K562 (cell line): ENCODE measurements around the gene RYR3. TPM values are rescaled to one million over a fixed set of nuclear protein-coding genes. Genes with fewer than 3 reads are reported as not detected.

Experiments
- ATAC-seq: fragments of 200-7000 bp; cut with Tn5 transposase; 3 replicates; pipeline ENCODE4 v1.9.1; 2020; ENCODE audit warnings: moderate library complexity
- BruUV-seq: library from RNA; stranded (reverse); fragments of 400-500 nt; replicated peaks from 2 replicates; lab custom pipeline; 2021; lab: Mats Ljungman, UMichigan
- CTCF ChIA-PET: fragments of 300-600 bp; formaldehyde crosslinking; extraction: SDS; loops from one replicate; lab custom pipeline; 2021; ENCODE audit warnings: low intra/inter-chr PET ratio; lab: Yijun Ruan, JAX
- POLR2A ChIA-PET: fragments of 300-600, 350-650 bp; sonication (Branson Sonifier 250); formaldehyde crosslinking; extraction: SDS; loops from one replicate; lab custom pipeline; 2021; ENCODE audit warnings: antibody characterized with exemption, inconsistent platforms; lab: Yijun Ruan, JAX
- DNase-seq, 4 experiments: peaks; one replicate each; pipeline versions ENCODE4 v3.0.0 to v3.0.0-alpha.2; 2011 to 2018; ENCODE audit warnings: low spot score in 3 of 4, mixed read lengths in 3 of 4; ENCODE audit errors: extremely low read depth in 1 of 4
- FAIRE-seq: peaks from 2 replicates; lab custom pipeline; 2011; peaks lifted over from hg19 to GRCh38; lab: Jason Lieb, UNC
- H2AFZ ChIP-seq: 2 replicates; pipeline ENCODE4 v1.6.0; 2011; ENCODE audit warnings: low read depth, low read length, control low read depth, inconsistent platforms
- H3K27ac ChIP-seq: fragments of 200-600 bp; 3 replicates; pipeline ENCODE4 v1.8.0; 2011; ENCODE audit warnings: low read depth, mild to moderate bottlenecking, control low read depth, inconsistent platforms, low read length, moderate library complexity, mixed read lengths; ENCODE audit errors: extremely low read depth
- H3K27me3 ChIP-seq, 2 experiments: fragments of 300-600 bp in 1 of 2; 2 replicates in 1 of 2; 3 replicates in 1 of 2; pipeline versions ENCODE4 v1.6.0 to v1.8.0; 2011; ENCODE audit warnings: inconsistent platforms in 2 of 2, low read length in 2 of 2, mild to moderate bottlenecking in 1 of 2, mixed read lengths in 1 of 2, moderate library complexity in 1 of 2; ENCODE audit not compliant: control insufficient read depth in 2 of 2, insufficient read depth in 2 of 2
- H3K36me3 ChIP-seq: fragments of 300-600 bp; 3 replicates; pipeline ENCODE4 v1.8.0; 2011; ENCODE audit warnings: mild to moderate bottlenecking, low read length, inconsistent platforms; ENCODE audit not compliant: control insufficient read depth, insufficient read depth
- H3K4me1 ChIP-seq, 2 experiments: fragments of 200-600 bp in 1 of 2; replicated peaks in 1 of 2; 2 replicates in 1 of 2; 3 replicates in 1 of 2; pipeline versions ENCODE4 v1.5.1 to v1.8.0; 2011; ENCODE audit warnings: inconsistent platforms in 2 of 2, low read length in 2 of 2, mild to moderate bottlenecking in 1 of 2, mixed read lengths in 1 of 2, moderate library complexity in 1 of 2; ENCODE audit not compliant: control insufficient read depth in 2 of 2, insufficient read depth in 2 of 2
- H3K4me2 ChIP-seq: 2 replicates; pipeline ENCODE4 v1.6.1; 2011; ENCODE audit warnings: low read length, control low read depth, inconsistent platforms, mixed read lengths; ENCODE audit not compliant: insufficient read depth
- H3K4me3 ChIP-seq: fragments of 200-600 bp; sonication (generic), shearing (Covaris generic); 2 replicates; pipeline ENCODE4 v1.5.1; 2016; ENCODE audit warnings: control low read depth, inconsistent platforms
- H3K79me2 ChIP-seq: fragments of 200-600 bp; 3 replicates; pipeline ENCODE4 v1.8.0; 2011; ENCODE audit warnings: low read length, inconsistent platforms; ENCODE audit not compliant: control insufficient read depth, insufficient read depth
- H3K9ac ChIP-seq, 2 experiments: 2 replicates each; pipeline versions ENCODE4 v1.6.0 to v1.6.1; 2011; ENCODE audit warnings: low read depth in 2 of 2, low read length in 2 of 2, control low read depth in 1 of 2, inconsistent platforms in 1 of 2, mild to moderate bottlenecking in 1 of 2, mixed read lengths in 1 of 2; ENCODE audit not compliant: insufficient read depth in 1 of 2
- H3K9me1 ChIP-seq: one replicate; pipeline ENCODE4 v1.6.0; 2011; ENCODE audit warnings: inconsistent platforms, mild to moderate bottlenecking, low read length, moderate library complexity; ENCODE audit not compliant: control insufficient read depth, insufficient read depth
- H3K9me3 ChIP-seq: replicated peaks from 2 replicates; pipeline ENCODE4 v1.5.1; 2011; ENCODE audit warnings: low read depth, low read length, inconsistent platforms; ENCODE audit not compliant: control insufficient read depth, insufficient read depth
- H4K20me1 ChIP-seq: replicated peaks from 2 replicates; pipeline ENCODE4 v1.6.1; 2011; ENCODE audit warnings: low read length, inconsistent platforms, mixed read lengths; ENCODE audit not compliant: control insufficient read depth, insufficient read depth
- ID3 ChIP-seq, 2 experiments: fragments of 250-450 bp in 1 of 2; fragments of 450-650 bp in 1 of 2; sonication (Bioruptor Pico) in 1 of 2; IDR thresholded peaks; 2 replicates each; pipeline versions ENCODE4 v1.6.1 to v1.8.0; 2016 to 2021; ENCODE audit warnings: mild to moderate bottlenecking in 2 of 2, moderate library complexity in 2 of 2, missing compliant biosample characterization in 1 of 2, missing genetic modification characterization in 1 of 2
- PHF20 ChIP-seq: fragments of 450-650 bp; IDR thresholded peaks from 2 replicates; pipeline ENCODE4 v1.6.1; 2018; ENCODE audit not compliant: partially characterized antibody
- WGBS: fragments of 100-300 bp; shearing (Covaris generic); methylation state at CpG from one replicate; pipeline ENCODE4 v1.1.6; 2016; ENCODE audit warnings: low coverage, mixed read lengths; ENCODE audit not compliant: insufficient coverage; ENCODE audit errors: missing lambda C conversion rate; 5-methylcytosine and 5-hydroxymethylcytosine counted together
- in situ Hi-C: fragments of 300-500 bp; cut with MboI; formaldehyde crosslinking; loops from 4 replicates; pipeline ENCODE4 v1.15.0; 2018; ENCODE audit warnings: inconsistent platforms, mixed read lengths
- intact Hi-C: fragments of 100-400 bp; cut with micrococcal nuclease; formaldehyde crosslinking; loops from 2 replicates; pipeline ENCODE4 v1.14.2; 2022
- polyA plus RNA-seq, 8 experiments: library from polyadenylated mRNA; depleted of rRNA in 4 of 8; stranded (reverse) in 5 of 8; unstranded in 3 of 8; fragments of >200 nt; fragmentation: Nextera tagmentation in 2 of 8; fragmentation: Illumina TruSeq in 1 of 8; extraction: Ambion mirVana in 2 of 8; extraction: Trizol in 1 of 8; gene quantifications; 2 replicates each; pipeline versions ENCODE4 v1.2.1 to v1.2.3, GENCODE V29; 2011 to 2014; ENCODE audit warnings: inconsistent platforms in 1 of 8, missing spikeins in 1 of 8
- total RNA-seq, 7 experiments: library from RNA; depleted of rRNA in 6 of 7; stranded (reverse); fragments of >200 nt in 6 of 7; fragmentation: Illumina TruSeq in 2 of 7; extraction: Trizol in 2 of 7; gene quantifications; 2 replicates each; pipeline versions ENCODE4 v1.2.1 to v1.2.3, GENCODE V29; 2011 to 2021; ENCODE audit warnings: low replicate concordance in 1 of 7
- TF ChIP-seq, protein P1 (sequence below): sonication (generic); formaldehyde crosslinking; IDR thresholded peaks from 2 replicates; pipeline ENCODE4 v1.8.0; 2023; ENCODE audit warnings: mild to moderate bottlenecking, missing genetic modification reagents

The RYR3 gene
- total and polyA plus RNA-seq, 9 of the 15 experiments (the other 6 are each of a cell fraction or from before 2014, with no cell fraction given) = 0.04 TPM; not detected in 8

DNA sequence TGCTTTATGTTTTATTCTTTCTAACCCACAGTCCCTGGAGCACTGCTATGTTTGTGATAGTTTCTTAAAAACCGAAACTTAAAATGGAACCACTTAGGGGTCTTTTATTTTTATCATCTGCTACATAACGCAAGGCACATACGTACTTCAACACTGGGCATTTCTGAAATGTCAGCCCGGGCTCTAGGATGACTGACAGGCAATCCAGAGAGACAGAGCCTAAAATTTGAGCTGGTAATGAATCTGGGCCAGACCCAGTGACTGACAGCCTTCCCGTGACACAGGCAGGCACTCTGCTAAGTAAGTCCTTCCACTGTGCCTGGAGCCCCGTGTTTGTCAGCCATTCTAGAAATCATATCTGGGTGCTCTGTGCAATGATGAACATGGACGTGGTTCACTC lies 84.6 kb downstream of the RYR3 start:
- DNase-seq (no peak), ATAC-seq (no peak), FAIRE-seq (no peak)
- no peaks in the 10 kb centered on the region for H3K9me1 ChIP-seq
- no peak overlapping the region for H3K27ac ChIP-seq
- no peaks in the 10 kb centered on the region for H3K9me3 ChIP-seq
- no peak overlapping the region for H3K4me2 ChIP-seq
- under 1% methylated on average over 7 of the region's 7 CpGs for WGBS
- H3K4me3 ChIP-seq = no peak overlapping the region
- no peak overlapping the region for H3K9ac ChIP-seq
- CTCF ChIA-PET = no interaction called here
- no peaks in the 10 kb centered on the region for H3K79me2 ChIP-seq
- TF ChIP-seq PHF20 (no peak), ID3 (CRISPR knock-in tag; IDR thresholded peaks at IDR 0.05) (no peak), ID3 (tag; IDR thresholded peaks at IDR 0.05) (no peak)
- TF ChIP-seq, protein P1, sequence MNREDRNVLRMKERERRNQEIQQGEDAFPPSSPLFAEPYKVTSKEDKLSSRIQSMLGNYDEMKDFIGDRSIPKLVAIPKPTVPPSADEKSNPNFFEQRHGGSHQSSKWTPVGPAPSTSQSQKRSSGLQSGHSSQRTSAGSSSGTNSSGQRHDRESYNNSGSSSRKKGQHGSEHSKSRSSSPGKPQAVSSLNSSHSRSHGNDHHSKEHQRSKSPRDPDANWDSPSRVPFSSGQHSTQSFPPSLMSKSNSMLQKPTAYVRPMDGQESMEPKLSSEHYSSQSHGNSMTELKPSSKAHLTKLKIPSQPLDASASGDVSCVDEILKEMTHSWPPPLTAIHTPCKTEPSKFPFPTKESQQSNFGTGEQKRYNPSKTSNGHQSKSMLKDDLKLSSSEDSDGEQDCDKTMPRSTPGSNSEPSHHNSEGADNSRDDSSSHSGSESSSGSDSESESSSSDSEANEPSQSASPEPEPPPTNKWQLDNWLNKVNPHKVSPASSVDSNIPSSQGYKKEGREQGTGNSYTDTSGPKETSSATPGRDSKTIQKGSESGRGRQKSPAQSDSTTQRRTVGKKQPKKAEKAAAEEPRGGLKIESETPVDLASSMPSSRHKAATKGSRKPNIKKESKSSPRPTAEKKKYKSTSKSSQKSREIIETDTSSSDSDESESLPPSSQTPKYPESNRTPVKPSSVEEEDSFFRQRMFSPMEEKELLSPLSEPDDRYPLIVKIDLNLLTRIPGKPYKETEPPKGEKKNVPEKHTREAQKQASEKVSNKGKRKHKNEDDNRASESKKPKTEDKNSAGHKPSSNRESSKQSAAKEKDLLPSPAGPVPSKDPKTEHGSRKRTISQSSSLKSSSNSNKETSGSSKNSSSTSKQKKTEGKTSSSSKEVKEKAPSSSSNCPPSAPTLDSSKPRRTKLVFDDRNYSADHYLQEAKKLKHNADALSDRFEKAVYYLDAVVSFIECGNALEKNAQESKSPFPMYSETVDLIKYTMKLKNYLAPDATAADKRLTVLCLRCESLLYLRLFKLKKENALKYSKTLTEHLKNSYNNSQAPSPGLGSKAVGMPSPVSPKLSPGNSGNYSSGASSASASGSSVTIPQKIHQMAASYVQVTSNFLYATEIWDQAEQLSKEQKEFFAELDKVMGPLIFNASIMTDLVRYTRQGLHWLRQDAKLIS (CRISPR knock-in tag) = no peak
- no peak overlapping the region for H2AFZ ChIP-seq
- H3K27me3 ChIP-seq = peaks cover 0 to 3% of the 10 kb centered on the region in 2 experiments; a peak in 4 of 5 replicates
- BruUV-seq = no TSS peak
- no peaks in the 10 kb centered on the region for H3K4me1 ChIP-seq
- no peaks in the 10 kb centered on the region for H4K20me1 ChIP-seq
- intact Hi-C loops (no loop called here), in situ Hi-C loops (no loop called here)
- H3K36me3 ChIP-seq = no peaks in the 10 kb centered on the region
- POLR2A ChIA-PET = interaction anchor here (0.6 kb wide), 1 partner anchor 60 kb away, joined by 3 read pairs; no protein-coding TSS in a partner anchor
